SK-N-SH (cell line): ENCODE results near the gene STAB1. TPM values are rescaled to one million over a fixed set of nuclear protein-coding genes. Genes with fewer than 3 reads are reported as not detected.

Source experiments
- CTCF ChIA-PET: fragments of 300-600, 350-600 bp; formaldehyde crosslinking; extraction: SDS; loops from one replicate; lab custom pipeline; 2021; lab: Yijun Ruan, JAX
- POLR2A ChIA-PET: fragments of 350-600 bp; sonication (Branson Sonifier 250); formaldehyde crosslinking; extraction: SDS; loops from one replicate; lab custom pipeline; 2020; ENCODE audit warnings: antibody characterized with exemption, inconsistent platforms; lab: Yijun Ruan, JAX
- DNase-seq: peaks from one replicate; pipeline ENCODE4 v3.0.0; 2012
- H2AFZ ChIP-seq: fragments of 200-600 bp; sonication (generic); 2 replicates; pipeline ENCODE4 v1.8.1; 2016; ENCODE audit warnings: antibody characterized with exemption, mild to moderate bottlenecking, low read depth
- H3F3A ChIP-seq: fragments of 200-600 bp; sonication (generic); replicated peaks from 2 replicates; pipeline ENCODE3; 2016; ENCODE audit warnings: antibody characterized with exemption, mild to moderate bottlenecking; ENCODE audit not compliant: insufficient read depth
- H3K27ac ChIP-seq, 2 experiments: fragments of 200-500 bp in 1 of 2; fragments of 200-600 bp in 1 of 2; sonication (Bioruptor generic) in 1 of 2; sonication (generic), shearing (Covaris generic) in 1 of 2; 2 replicates each; pipeline versions ENCODE4 v1.5.1 to v1.6.1; 2014 to 2016; ENCODE audit warnings: low read depth in 2 of 2, inconsistent platforms in 1 of 2, low read length in 1 of 2, mild to moderate bottlenecking in 1 of 2, mixed read lengths in 1 of 2
- H3K27me3 ChIP-seq: fragments of 200-600 bp; sonication (generic), shearing (Covaris generic); 2 replicates; pipeline ENCODE4 v1.6.1; 2016; ENCODE audit warnings: mixed run types; ENCODE audit not compliant: insufficient read depth
- H3K36me3 ChIP-seq, 2 experiments: fragments of 200-500 bp in 1 of 2; fragments of 200-600 bp in 1 of 2; sonication (Bioruptor generic) in 1 of 2; sonication (generic) in 1 of 2; replicated peaks in 1 of 2; 2 replicates each; pipeline versions ENCODE3 to v1.5.1; 2014 to 2016; ENCODE audit warnings: low read length in 1 of 2, mild to moderate bottlenecking in 1 of 2; ENCODE audit not compliant: insufficient read depth in 2 of 2, control insufficient read depth in 1 of 2
- H3K4me1 ChIP-seq, 2 experiments: fragments of 200-500 bp in 1 of 2; fragments of 200-600 bp in 1 of 2; sonication (Bioruptor generic) in 1 of 2; sonication (generic), shearing (Covaris generic) in 1 of 2; 2 replicates each; pipeline versions ENCODE4 v1.5.1 to v1.6.1; 2014 to 2016; ENCODE audit warnings: low read depth in 1 of 2, low read length in 1 of 2, mixed run types in 1 of 2; ENCODE audit not compliant: insufficient read depth in 2 of 2, control insufficient read depth in 1 of 2
- H3K4me2 ChIP-seq: fragments of 200-600 bp; sonication (generic), shearing (Covaris generic); 2 replicates; pipeline ENCODE4 v1.6.1; 2017; ENCODE audit warnings: mixed run types
- H3K4me3 ChIP-seq, 2 experiments: fragments of 200-500 bp in 1 of 2; fragments of 200-600 bp in 1 of 2; sonication (Bioruptor generic) in 1 of 2; sonication (generic), shearing (Covaris generic) in 1 of 2; 2 replicates each; pipeline versions ENCODE4 v1.5.1 to v1.8.1; 2014 to 2016; ENCODE audit warnings: low read depth in 2 of 2, inconsistent platforms in 1 of 2, low read length in 1 of 2, mild to moderate bottlenecking in 1 of 2, mixed read lengths in 1 of 2, moderate library complexity in 1 of 2
- H3K79me2 ChIP-seq: fragments of 200-600 bp; sonication (generic); 2 replicates; pipeline ENCODE4 v1.8.1; 2017; ENCODE audit warnings: mild to moderate bottlenecking; ENCODE audit not compliant: insufficient read depth
- H3K9ac ChIP-seq: fragments of 200-600 bp; sonication (generic); 2 replicates; pipeline ENCODE4 v1.6.1; 2017; ENCODE audit warnings: mixed run types
- H3K9me2 ChIP-seq: fragments of 200-600 bp; sonication (generic); 2 replicates; pipeline ENCODE4 v1.6.1; 2017; ENCODE audit warnings: mixed run types
- H3K9me3 ChIP-seq: fragments of 200-600 bp; sonication (generic); 2 replicates; pipeline ENCODE4 v1.6.1; 2017; ENCODE audit warnings: mixed run types, mild to moderate bottlenecking, moderate library complexity
- H4K20me1 ChIP-seq: fragments of 200-600 bp; sonication (generic); 2 replicates; pipeline ENCODE4 v1.6.1; 2017; ENCODE audit warnings: mild to moderate bottlenecking, mixed run types; ENCODE audit not compliant: insufficient read depth
- CHD2 ChIP-seq: fragments of 150-350 bp; IDR thresholded peaks from 2 replicates; pipeline ENCODE4 v1.6.1; 2018; ENCODE audit warnings: low read length; ENCODE audit not compliant: partially characterized antibody
- ELF1 ChIP-seq: IDR thresholded peaks from 2 replicates; pipeline ENCODE4 v1.4.0; 2012
- EP300 ChIP-seq, 2 experiments: IDR thresholded peaks; 2 replicates each; pipeline versions ENCODE4 v1.4.0 to v1.6.1; 2012; ENCODE audit warnings: borderline replicate concordance in 1 of 2, low read depth in 1 of 2, low read length in 1 of 2
- FOSL2 ChIP-seq: IDR thresholded peaks from 2 replicates; pipeline ENCODE4 v1.4.0; 2012; ENCODE audit warnings: low read depth, mild to moderate bottlenecking, moderate library complexity, borderline replicate concordance
- JUND ChIP-seq: IDR thresholded peaks from 2 replicates; pipeline ENCODE4 v1.4.0; 2012
- MEF2A ChIP-seq: IDR thresholded peaks from 2 replicates; pipeline ENCODE4 v1.4.0; 2012; ENCODE audit warnings: low read depth, borderline replicate concordance
- NRF1 ChIP-seq: IDR thresholded peaks from 2 replicates; pipeline ENCODE4 v1.6.1; 2012; ENCODE audit warnings: low read depth, mild to moderate bottlenecking, low read length
- RAD21 ChIP-seq: IDR thresholded peaks from 2 replicates; pipeline ENCODE4 v1.6.1; 2012; ENCODE audit warnings: mild to moderate bottlenecking, low read length
- RCOR1 ChIP-seq: fragments of 150-350 bp; IDR thresholded peaks from 2 replicates; pipeline ENCODE4 v1.6.1; 2017; ENCODE audit warnings: antibody characterized with exemption, low read length
- RXRA ChIP-seq: IDR thresholded peaks from 2 replicates; pipeline ENCODE4 v1.4.0; 2012; ENCODE audit warnings: low read depth, mild to moderate bottlenecking, borderline replicate concordance
- SIN3A ChIP-seq: IDR thresholded peaks from 2 replicates; pipeline ENCODE4 v1.6.1; 2012; ENCODE audit warnings: low read depth, mild to moderate bottlenecking, low read length, moderate library complexity, borderline replicate concordance
- TEAD4 ChIP-seq: IDR thresholded peaks from 2 replicates; pipeline ENCODE4 v1.4.0; 2012; ENCODE audit warnings: mild to moderate bottlenecking, borderline replicate concordance; ENCODE audit not compliant: insufficient read depth
- WGBS: methylation state at CpG from one replicate; pipeline ENCODE4 v1.1.6; 2017; ENCODE audit warnings: low lambda C conversion rate; 5-methylcytosine and 5-hydroxymethylcytosine counted together
- polyA plus RNA-seq, 3 experiments: library from polyadenylated mRNA; depleted of rRNA; stranded (reverse); fragments of >200 nt; gene quantifications; 2 replicates each; pipeline ENCODE4 v1.2.3, GENCODE V29; 2012
- TF ChIP-seq, protein P1 (sequence below): fragments of 200-600 bp; sonication (generic); IDR thresholded peaks from 2 replicates; pipeline ENCODE4 v1.6.1; 2017; ENCODE audit warnings: antibody characterized with exemption, mild to moderate bottlenecking, moderate library complexity
- TF ChIP-seq, protein P2 (sequence below): IDR thresholded peaks from 2 replicates; pipeline ENCODE4 v1.6.1; 2012; ENCODE audit warnings: mild to moderate bottlenecking, low read depth, low read length, moderate library complexity

STAB1 gene
- polyA plus RNA-seq, 1 of the 3 experiments (the other 2 are of a cell fraction), result 0.05 TPM

DNA sequence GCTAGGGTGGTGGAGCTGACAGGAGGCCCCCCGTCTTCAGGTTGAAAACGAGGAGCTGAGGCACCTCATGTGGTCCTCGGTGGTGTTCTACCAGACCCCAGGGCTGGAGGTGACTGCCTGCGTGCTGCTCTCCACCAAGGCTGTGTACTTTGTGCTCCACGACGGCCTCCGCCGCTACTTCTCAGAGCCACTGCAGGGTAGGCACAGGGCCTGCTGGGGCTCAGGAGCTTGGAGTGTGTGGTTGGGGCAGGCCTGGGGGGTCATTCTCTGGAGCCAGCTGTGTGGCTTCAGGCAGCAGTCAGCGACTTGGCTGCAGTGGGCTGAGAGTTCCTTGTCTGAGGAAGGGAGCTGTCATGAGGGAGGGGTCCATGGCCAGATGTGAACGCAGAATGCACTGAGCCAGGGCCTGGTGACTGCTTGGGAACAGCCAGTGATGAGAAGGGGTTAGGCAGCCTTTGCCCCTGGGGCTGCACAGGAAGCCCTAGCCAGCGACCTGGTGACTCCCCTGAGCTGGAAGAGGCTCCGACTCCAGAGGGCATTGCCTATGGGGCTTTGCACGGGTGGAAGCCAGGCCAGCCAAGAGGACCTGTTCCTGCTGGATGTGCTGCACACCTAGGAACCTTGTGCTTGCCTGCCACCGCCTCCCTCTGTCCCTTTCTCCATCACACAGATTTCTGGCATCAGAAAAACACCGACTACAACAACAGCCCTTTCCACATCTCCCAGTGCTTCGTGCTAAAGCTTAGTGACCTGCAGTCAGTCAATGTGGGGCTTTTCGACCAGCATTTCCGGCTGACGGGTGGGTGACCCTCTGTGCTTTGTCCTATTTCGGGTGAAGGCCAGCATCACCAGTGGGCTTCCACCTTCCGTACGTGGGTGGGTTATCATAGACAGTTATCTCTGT, 4.9 kb upstream of the STAB1 start:
- ChIA-PET POLR2A (interaction anchor here (1.6 to 2.3 kb wide), 2 partner anchors 8 to 10 kb away, joined by 5 to 8 read pairs; no protein-coding TSS in a partner anchor), CTCF (interaction anchor here (0.8 to 4.6 kb wide), 6 partner anchors 8 to 45 kb away, joined by 3 to 24 read pairs (median 3); no protein-coding TSS in a partner anchor)
- TF ChIP-seq MEF2A, result no peak
- no peak for TF ChIP-seq FOSL2
- no peak for TF ChIP-seq NRF1
- no peak for TF ChIP-seq EP300 (IDR thresholded peaks at IDR 0.05; ENCODE audit: borderline replicate concordance in 1 of 2, low read depth in 1 of 2, low read length in 1 of 2)
- no peak for TF ChIP-seq SIN3A
- TF ChIP-seq RXRA, result no peak
- TF ChIP-seq RCOR1, result no peak
- TF ChIP-seq, protein P1, sequence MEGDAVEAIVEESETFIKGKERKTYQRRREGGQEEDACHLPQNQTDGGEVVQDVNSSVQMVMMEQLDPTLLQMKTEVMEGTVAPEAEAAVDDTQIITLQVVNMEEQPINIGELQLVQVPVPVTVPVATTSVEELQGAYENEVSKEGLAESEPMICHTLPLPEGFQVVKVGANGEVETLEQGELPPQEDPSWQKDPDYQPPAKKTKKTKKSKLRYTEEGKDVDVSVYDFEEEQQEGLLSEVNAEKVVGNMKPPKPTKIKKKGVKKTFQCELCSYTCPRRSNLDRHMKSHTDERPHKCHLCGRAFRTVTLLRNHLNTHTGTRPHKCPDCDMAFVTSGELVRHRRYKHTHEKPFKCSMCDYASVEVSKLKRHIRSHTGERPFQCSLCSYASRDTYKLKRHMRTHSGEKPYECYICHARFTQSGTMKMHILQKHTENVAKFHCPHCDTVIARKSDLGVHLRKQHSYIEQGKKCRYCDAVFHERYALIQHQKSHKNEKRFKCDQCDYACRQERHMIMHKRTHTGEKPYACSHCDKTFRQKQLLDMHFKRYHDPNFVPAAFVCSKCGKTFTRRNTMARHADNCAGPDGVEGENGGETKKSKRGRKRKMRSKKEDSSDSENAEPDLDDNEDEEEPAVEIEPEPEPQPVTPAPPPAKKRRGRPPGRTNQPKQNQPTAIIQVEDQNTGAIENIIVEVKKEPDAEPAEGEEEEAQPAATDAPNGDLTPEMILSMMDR, result no peak
- TF ChIP-seq, protein P2, sequence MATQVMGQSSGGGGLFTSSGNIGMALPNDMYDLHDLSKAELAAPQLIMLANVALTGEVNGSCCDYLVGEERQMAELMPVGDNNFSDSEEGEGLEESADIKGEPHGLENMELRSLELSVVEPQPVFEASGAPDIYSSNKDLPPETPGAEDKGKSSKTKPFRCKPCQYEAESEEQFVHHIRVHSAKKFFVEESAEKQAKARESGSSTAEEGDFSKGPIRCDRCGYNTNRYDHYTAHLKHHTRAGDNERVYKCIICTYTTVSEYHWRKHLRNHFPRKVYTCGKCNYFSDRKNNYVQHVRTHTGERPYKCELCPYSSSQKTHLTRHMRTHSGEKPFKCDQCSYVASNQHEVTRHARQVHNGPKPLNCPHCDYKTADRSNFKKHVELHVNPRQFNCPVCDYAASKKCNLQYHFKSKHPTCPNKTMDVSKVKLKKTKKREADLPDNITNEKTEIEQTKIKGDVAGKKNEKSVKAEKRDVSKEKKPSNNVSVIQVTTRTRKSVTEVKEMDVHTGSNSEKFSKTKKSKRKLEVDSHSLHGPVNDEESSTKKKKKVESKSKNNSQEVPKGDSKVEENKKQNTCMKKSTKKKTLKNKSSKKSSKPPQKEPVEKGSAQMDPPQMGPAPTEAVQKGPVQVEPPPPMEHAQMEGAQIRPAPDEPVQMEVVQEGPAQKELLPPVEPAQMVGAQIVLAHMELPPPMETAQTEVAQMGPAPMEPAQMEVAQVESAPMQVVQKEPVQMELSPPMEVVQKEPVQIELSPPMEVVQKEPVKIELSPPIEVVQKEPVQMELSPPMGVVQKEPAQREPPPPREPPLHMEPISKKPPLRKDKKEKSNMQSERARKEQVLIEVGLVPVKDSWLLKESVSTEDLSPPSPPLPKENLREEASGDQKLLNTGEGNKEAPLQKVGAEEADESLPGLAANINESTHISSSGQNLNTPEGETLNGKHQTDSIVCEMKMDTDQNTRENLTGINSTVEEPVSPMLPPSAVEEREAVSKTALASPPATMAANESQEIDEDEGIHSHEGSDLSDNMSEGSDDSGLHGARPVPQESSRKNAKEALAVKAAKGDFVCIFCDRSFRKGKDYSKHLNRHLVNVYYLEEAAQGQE, result no peak
- TF ChIP-seq JUND, result no peak
- no peak for TF ChIP-seq CHD2
- no peak for TF ChIP-seq ELF1
- no peak for TF ChIP-seq TEAD4
- no peak for TF ChIP-seq RAD21
- no peak overlapping the region for H3K9ac ChIP-seq
- H4K20me1 ChIP-seq, result no peaks in the 10 kb centered on the region
- no peak overlapping the region for H3K4me3 ChIP-seq
- no peaks in the 10 kb centered on the region for H3K9me2 ChIP-seq
- 96% methylated on average over 13 of the region's 22 CpGs for WGBS
- no peak for DNase-seq
- H3K79me2 ChIP-seq, result no peaks in the 10 kb centered on the region
- H3K9me3 ChIP-seq, result no peaks in the 10 kb centered on the region
- no peak overlapping the region for H3K4me2 ChIP-seq
- no peaks in the 10 kb centered on the region for H3K27me3 ChIP-seq
- H2AFZ ChIP-seq, result no peak overlapping the region
- H3K27ac ChIP-seq, result peak overlapping the region in 1 of 2 experiments; percentile 55; a peak in 3 of 4 replicates
- no peaks in the 10 kb centered on the region for H3F3A ChIP-seq
- peaks cover 3% of the 10 kb centered on the region in 2 experiments; a peak in 2 of 4 replicates for H3K4me1 ChIP-seq
- H3K36me3 ChIP-seq, result peaks cover 10 to 57% of the 10 kb centered on the region in 2 experiments
